ENCODE results near the gene RANBP10. TPM values are rescaled to one million over a fixed set of nuclear protein-coding genes. Genes with fewer than 3 reads are reported as not detected.

RANBP10 gene
- total RNA-seq, 2 donors from 2014 or later: 7.8 to 8.9 TPM

- peaks cover 0 to 1% of the 10 kb centered on the region in 2 donors for H3K4me1 ChIP-seq
- DNase-seq (ENCODE audit: low spot score): no peak
- TF ChIP-seq CTCF (IDR thresholded peaks at IDR 0.05): no peak
- H3K36me3 ChIP-seq: peaks cover 4% of the 10 kb centered on the region
- no peak overlapping the region for H3K4me3 ChIP-seq
- no peaks in the 10 kb centered on the region for H3K27me3 ChIP-seq
- no peaks in the 10 kb centered on the region for H3K9me3 ChIP-seq
- H3K27ac ChIP-seq: no peak overlapping the region
Measured at GRCh38 chr16:67679935-67680897, 126.1 kb downstream of the RANBP10 start.

- H3K4me3 ChIP-seq: no peak overlapping the region
- H3K27me3 ChIP-seq: no peaks in the 10 kb centered on the region
- no peak for TF ChIP-seq CTCF (IDR thresholded peaks at IDR 0.05)
- DNase-seq (ENCODE audit: low spot score): no peak
- H3K4me1 ChIP-seq: peaks cover 0 to 14% of the 10 kb centered on the region in 2 donors
- peaks cover under 1% of the 10 kb centered on the region for H3K36me3 ChIP-seq
- H3K27ac ChIP-seq: no peak overlapping the region
- H3K9me3 ChIP-seq: no peaks in the 10 kb centered on the region
Measured at GRCh38 chr16:67678354-67679023, 127.9 kb downstream of the RANBP10 start.

GRCh38 chr16:67677712-67678111, 128.6 kb downstream of the RANBP10 start:
- Histone ChIP-seq H3K36me3 (no peaks in the 10 kb centered on the region), H3K27me3 (no peaks in the 10 kb centered on the region), H3K27ac (no peak overlapping the region), H3K9me3 (no peaks in the 10 kb centered on the region), H3K4me1 (peaks cover 0 to 22% of the 10 kb centered on the region in 2 donors), H3K4me3 (no peak overlapping the region)
- no peak for TF ChIP-seq CTCF (IDR thresholded peaks at IDR 0.05)
- DNase-seq (ENCODE audit: low spot score): no peak

- Histone ChIP-seq H3K36me3 (no peaks in the 10 kb centered on the region), H3K27me3 (no peaks in the 10 kb centered on the region), H3K4me3 (no peak overlapping the region), H3K27ac (no peak overlapping the region), H3K4me1 (peaks cover 0 to 29% of the 10 kb centered on the region in 2 donors), H3K9me3 (no peaks in the 10 kb centered on the region)
- DNase-seq (ENCODE audit: low spot score): no peak
- TF ChIP-seq CTCF (IDR thresholded peaks at IDR 0.05): no peak
Measured at GRCh38 chr16:67676939-67677338, 129.4 kb downstream of the RANBP10 start.

GRCh38 chr16:67676516-67676915, 129.8 kb downstream of the RANBP10 start:
- no peak for TF ChIP-seq CTCF (IDR thresholded peaks at IDR 0.05)

More at GRCh38 chr16:67676516-67676915, 129.8 kb downstream of the RANBP10 start:
- no peak overlapping the region for H3K4me3 ChIP-seq
- H3K9me3 ChIP-seq: no peaks in the 10 kb centered on the region
- H3K36me3 ChIP-seq: no peaks in the 10 kb centered on the region
- H3K27ac ChIP-seq: no peak overlapping the region
- peaks cover 0 to 29% of the 10 kb centered on the region in 2 donors for H3K4me1 ChIP-seq
- no peak for DNase-seq (ENCODE audit: low spot score)
- H3K27me3 ChIP-seq: no peaks in the 10 kb centered on the region

Measured in right atrium auricular region (tissue), 2 donors.